ENCODE data around the gene ZNF182.

The ZNF182 gene

GRCh38 chrX:47960406-47960805 lies 43.4 kb downstream of the ZNF182 start:
- Histone ChIP-seq H3K27ac (ENCODE audit: extremely low read depth, low read depth, low read length) (no peak overlapping the region), H3K9me3 (ENCODE audit: control insufficient read depth, insufficient read depth, low read depth, low read length) (no peaks in the 10 kb centered on the region), H3K36me3 (ENCODE audit: control insufficient read depth in 2 of 2, insufficient read depth in 1 of 2, low read length in 2 of 2) (no peaks in the 10 kb centered on the region), H3K4me3 (ENCODE audit: low read depth, low read length) (no peak overlapping the region), H3K4me1 (ENCODE audit: control insufficient read depth, insufficient read depth, low read length) (no peaks in the 10 kb centered on the region)
- CTCF ChIA-PET: interaction anchor here (0.6 to 1.3 kb wide), 3 partner anchors 63 to 536 kb away, joined by 3 to 4 read pairs (median 3); no protein-coding TSS in a partner anchor
- POLR2A ChIA-PET: no interaction called here
- TF ChIP-seq ZNF26 (tag by site-specific recombination; IDR thresholded peaks at IDR 0.05) (no peak), ZNF561 (tag by site-specific recombination; IDR thresholded peaks at IDR 0.05; ENCODE audit: borderline replicate concordance) (no peak), ZNF692 (tag by site-specific recombination; IDR thresholded peaks at IDR 0.05) (no peak), HOXD13 (CRISPR knock-in tag; IDR thresholded peaks at IDR 0.05; ENCODE audit: borderline replicate concordance) (no peak), ZBTB17 (tag by site-specific recombination; IDR thresholded peaks at IDR 0.05) (no peak), ZNF830 (tag by site-specific recombination; IDR thresholded peaks at IDR 0.05; ENCODE audit: low read depth) (no peak), ZNF221 (tag by site-specific recombination; IDR thresholded peaks at IDR 0.05; ENCODE audit: borderline replicate concordance) (no peak), HOXA7 (CRISPR knock-in tag; IDR thresholded peaks at IDR 0.05; ENCODE audit: borderline replicate concordance) (no peak), ZNF366 (tag by site-specific recombination; conservative IDR thresholded peaks at IDR 0.05) (no peak), ZNF140 (tag by site-specific recombination; IDR thresholded peaks at IDR 0.05) (no peak), ZFP3 (tag by site-specific recombination; IDR thresholded peaks at IDR 0.05; ENCODE audit: low read depth) (no peak), ZNF174 (tag by site-specific recombination; IDR thresholded peaks at IDR 0.05) (no peak), KLF7 (tag by site-specific recombination; IDR thresholded peaks at IDR 0.05; ENCODE audit: borderline replicate concordance) (no peak), ZNF596 (tag by site-specific recombination; IDR thresholded peaks at IDR 0.05) (no peak), SCRT2 (tag by site-specific recombination; IDR thresholded peaks at IDR 0.05) (no peak), ZNF155 (tag by site-specific recombination; IDR thresholded peaks at IDR 0.05) (no peak), ZNF398 (tag by site-specific recombination; IDR thresholded peaks at IDR 0.05) (no peak), ZNF843 (tag by site-specific recombination; IDR thresholded peaks at IDR 0.05) (no peak)

- CTCF ChIA-PET: interaction anchor here (0.9 to 1.5 kb wide), 3 partner anchors 14 to 105 kb away, joined by 3 to 9 read pairs (median 5); no protein-coding TSS in a partner anchor
- no peak for TF ChIP-seq BCL11B (tag by site-specific recombination; IDR thresholded peaks at IDR 0.05; ENCODE audit: low read depth)
- no peak for TF ChIP-seq TSHZ1 (tag by site-specific recombination; IDR thresholded peaks at IDR 0.05; ENCODE audit: borderline replicate concordance)
- no peak for TF ChIP-seq ZNF174 (tag by site-specific recombination; IDR thresholded peaks at IDR 0.05)
- TF ChIP-seq HOXD13 (CRISPR knock-in tag; IDR thresholded peaks at IDR 0.05; ENCODE audit: borderline replicate concordance): no peak
- TF ChIP-seq ZNF248 (tag by site-specific recombination; IDR thresholded peaks at IDR 0.05): no peak
- TF ChIP-seq FEZF1 (tag by site-specific recombination; IDR thresholded peaks at IDR 0.05): no peak
- no peak for TF ChIP-seq SETDB1 (IDR thresholded peaks at IDR 0.05; ENCODE audit: insufficient read length, low read length)
- TF ChIP-seq ZNF155 (tag by site-specific recombination; IDR thresholded peaks at IDR 0.05): no peak
- no peak for TF ChIP-seq ZBTB8A (tag by site-specific recombination; IDR thresholded peaks at IDR 0.05)
- no peak for TF ChIP-seq OSR2 (tag by site-specific recombination; IDR thresholded peaks at IDR 0.05)
- TF ChIP-seq ZNF558 (tag by site-specific recombination; IDR thresholded peaks at IDR 0.05): no peak
- no peak for TF ChIP-seq SCRT2 (tag by site-specific recombination; IDR thresholded peaks at IDR 0.05)
- no peak for TF ChIP-seq ZFP37 (tag by site-specific recombination; IDR thresholded peaks at IDR 0.05)
- TF ChIP-seq ZFP3 (tag by site-specific recombination; IDR thresholded peaks at IDR 0.05; ENCODE audit: low read depth): no peak
- TF ChIP-seq ZNF555 (tag by site-specific recombination; conservative IDR thresholded peaks at IDR 0.05): no peak
Observed at GRCh38 chrX:47958761-47959342, 44.9 kb downstream of the ZNF182 start.

More at GRCh38 chrX:47958761-47959342, 44.9 kb downstream of the ZNF182 start:
- Histone ChIP-seq H3K9me3 (ENCODE audit: control insufficient read depth, insufficient read depth, low read depth, low read length) (no peaks in the 10 kb centered on the region), H3K27ac (ENCODE audit: extremely low read depth, low read depth, low read length) (no peak overlapping the region), H3K4me3 (ENCODE audit: low read depth, low read length) (no peak overlapping the region), H3K36me3 (ENCODE audit: control insufficient read depth in 2 of 2, insufficient read depth in 1 of 2, low read length in 2 of 2) (no peaks in the 10 kb centered on the region), H3K4me1 (ENCODE audit: control insufficient read depth, insufficient read depth, low read length) (no peaks in the 10 kb centered on the region)
- POLR2A ChIA-PET: no interaction called here
